Measurements from ENCODE around the gene IGSF3.
"Not testable (repeated sequence)": the region's sequence is repeated elsewhere in the genome, so short reads cannot be mapped to it uniquely, and the experiment has no call there.

IGSF3 gene

GRCh38 chr1:116684575-116684974 is 17.0 kb upstream of the IGSF3 start:
- DNase-seq: no peak

- DNase-seq: no peak
Observed at GRCh38 chr1:116682641-116683221, 15.2 kb upstream of the IGSF3 start.

GRCh38 chr1:116681343-116681899 is 13.9 kb upstream of the IGSF3 start:
- no peak for DNase-seq

GRCh38 chr1:116680752-116681151 is 13.2 kb upstream of the IGSF3 start:
- DNase-seq: no peak

GRCh38 chr1:116679828-116680628 is 12.5 kb upstream of the IGSF3 start:
- no peak for DNase-seq

- no peak for DNase-seq
Observed at GRCh38 chr1:116679091-116679827, 11.7 kb upstream of the IGSF3 start.

- no peak for DNase-seq
Observed at GRCh38 chr1:116678732-116679090, 11.2 kb upstream of the IGSF3 start.

GRCh38 chr1:116677474-116678062 is 10.0 kb upstream of the IGSF3 start:
- DNase-seq: no peak

- no peak for DNase-seq
Observed at GRCh38 chr1:116676291-116676690, 8.8 kb upstream of the IGSF3 start.

- DNase-seq: no peak
Observed at GRCh38 chr1:116674751-116675150, 7.2 kb upstream of the IGSF3 start.

GRCh38 chr1:116674011-116674531 is 6.5 kb upstream of the IGSF3 start:
- peak; percentile 91 for DNase-seq

GRCh38 chr1:116671912-116672311 is 4.4 kb upstream of the IGSF3 start:
- DNase-seq: no peak

- DNase-seq: no peak
Observed at GRCh38 chr1:116671072-116671760, 3.7 kb upstream of the IGSF3 start.

- DNase-seq: no peak
Observed at GRCh38 chr1:116668277-116668676, 744 bp upstream of the IGSF3 start.

- no peak for DNase-seq
Observed at GRCh38 chr1:116667078-116667574, 407 bp downstream of the IGSF3 start.

GRCh38 chr1:116666187-116667077 is 1.1 kb downstream of the IGSF3 start:
- no peak for DNase-seq

- DNase-seq: no peak
Observed at GRCh38 chr1:116664978-116665371, 2.6 kb downstream of the IGSF3 start.

GRCh38 chr1:116664366-116664977 is 3.1 kb downstream of the IGSF3 start:
- no peak for DNase-seq

- no peak for DNase-seq
Observed at GRCh38 chr1:116663821-116664220, 3.7 kb downstream of the IGSF3 start.

GRCh38 chr1:116661633-116662032 is 5.9 kb downstream of the IGSF3 start:
- DNase-seq: no peak

GRCh38 chr1:116658645-116659044 is 8.9 kb downstream of the IGSF3 start:
- not testable (repeated sequence) for DNase-seq
